ENCODE data around the gene SMAP1.

DNA sequence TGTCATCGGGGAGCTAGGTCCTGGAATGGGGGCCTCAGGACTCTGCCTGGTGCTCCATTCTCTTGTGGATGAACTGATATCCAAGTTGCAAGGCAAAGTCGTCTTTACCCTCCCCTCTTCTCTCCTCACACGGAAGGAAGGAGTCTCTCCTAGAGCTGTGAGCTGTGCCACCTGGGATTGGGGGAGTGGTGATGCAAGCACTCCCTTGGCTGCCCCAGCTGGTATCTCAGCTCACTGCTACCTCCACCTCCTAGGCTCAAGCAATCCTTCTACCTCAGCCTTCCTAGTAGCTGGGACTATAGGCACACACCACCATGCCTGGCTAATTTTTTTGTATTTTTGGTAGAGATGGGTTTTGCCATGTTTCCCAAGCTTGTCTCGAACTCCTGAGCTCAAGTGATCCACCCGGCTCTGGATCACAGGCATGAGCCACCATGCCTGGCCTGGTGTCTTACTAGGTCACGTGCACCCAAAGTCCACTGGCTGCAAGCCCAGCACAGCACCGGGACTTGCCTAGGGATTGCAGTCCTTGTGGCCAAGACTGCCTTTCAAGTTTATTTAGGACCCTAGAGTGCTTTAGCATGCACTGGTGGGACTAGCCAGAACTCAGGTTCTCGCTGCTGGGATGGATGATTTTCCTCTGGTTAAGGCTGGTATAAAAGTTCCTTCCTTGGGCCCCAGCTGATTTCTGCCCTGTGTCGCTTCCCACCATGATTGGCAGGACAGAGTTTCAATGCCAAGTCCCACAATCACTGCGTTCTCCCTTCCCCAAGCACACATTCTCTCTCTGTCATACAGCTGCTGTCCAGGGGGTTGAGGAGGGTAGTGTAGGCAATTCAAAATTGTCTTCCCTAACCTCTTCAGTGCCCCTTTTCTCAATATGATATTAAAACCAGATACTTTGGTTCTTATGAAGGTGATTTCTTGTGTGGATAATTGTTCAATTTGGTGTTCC lies 33.5 kb downstream of the SMAP1 start:
- TF ChIP-seq POLR2A (IDR thresholded peaks at IDR 0.05) (no peak), CTCF (IDR thresholded peaks at IDR 0.05 in 4 of 5, conservative IDR thresholded peaks at IDR 0.05 in 1 of 5) (no peak)
